Upper lobe of left lung (tissue), 4 donors: ENCODE data around the gene SH2B2.
"Not testable (repeated sequence)": the region's sequence is repeated elsewhere in the genome, so short reads cannot be mapped to it uniquely, and the experiment has no call there.

Experiments used
- CTCF ChIP-seq, 6 experiments: fragments of 450-650 bp in 4 of 6; fragments of 200-600 bp in 2 of 6; sonication (generic) in 2 of 6; IDR thresholded peaks; one replicate each; pipeline ENCODE4 v1.5.1; 2016 to 2019; ENCODE audit warnings: antibody characterized with exemption in 6 of 6
- POLR2A ChIP-seq, 4 donors: fragments of 450-650 bp; IDR thresholded peaks; one replicate each; pipeline ENCODE4 v1.5.1; 2016 to 2017; ENCODE audit warnings: antibody characterized with exemption in 4 of 4, mild to moderate bottlenecking in 2 of 4

- not testable (repeated sequence) for TF ChIP-seq POLR2A, CTCF (IDR thresholded peaks at IDR 0.05)
Observed at GRCh38 chr7:102337420-102337819, 50.8 kb downstream of the SH2B2 start.
